T-cell (primary cell): Measurements from ENCODE around the gene SLC30A7. TPM values are rescaled to one million over a fixed set of nuclear protein-coding genes. Genes with fewer than 3 reads are reported as not detected.

Source experiments
- ATAC-seq, 4 experiments: fragments of 200-7000 bp in 3 of 4; fragments of 150-1000 bp in 1 of 4; cut with Tn5 transposase; replicated peaks in 1 of 4; 1 replicate in 3 of 4; 2 replicates in 1 of 4; pipeline ENCODE4 v1.10.0; 2021; ENCODE audit warnings: moderate library complexity in 3 of 4, mild to moderate bottlenecking in 2 of 4, moderate number of reproducible peaks in 1 of 4
- CTCF ChIA-PET, 2 donors: fragments of 300-600 bp; sonication (Branson Sonifier 250); formaldehyde crosslinking; loops; one replicate each; lab custom pipeline; 2022; ENCODE audit warnings: antibody characterized with exemption in 2 of 2; lab: Charles Lee
- POLR2A ChIA-PET, 2 donors: fragments of 300-600 bp; sonication (Branson Sonifier 250); formaldehyde crosslinking; loops; one replicate each; lab custom pipeline; 2022; ENCODE audit warnings: antibody characterized with exemption in 2 of 2; lab: Charles Lee
- DNase-seq, 35 experiments: peaks; one replicate each; pipeline versions ENCODE4 v3.0.0 to v3.0.0-alpha.2; 2013 to 2023
- H3K27ac ChIP-seq: one replicate; pipeline ENCODE4 v1.5.1; 2013; ENCODE audit warnings: low read length
- H3K27me3 ChIP-seq, 2 experiments: replicated peaks in 1 of 2; 1 replicate in 1 of 2; 2 replicates in 1 of 2; pipeline versions ENCODE4 v1.6.1 to v1.7.0; 2013; ENCODE audit warnings: low read length in 1 of 2, mixed read lengths in 1 of 2; ENCODE audit not compliant: control insufficient read depth in 2 of 2, insufficient read depth in 2 of 2; ENCODE audit errors: extremely low read depth in 1 of 2
- H3K36me3 ChIP-seq, 2 donors: 1 replicate in 1 of 2; 2 replicates in 1 of 2; pipeline versions ENCODE4 v1.6.1 to v1.7.0; 2013; ENCODE audit warnings: low read length in 1 of 2; ENCODE audit not compliant: control insufficient read depth in 2 of 2, insufficient read depth in 1 of 2; ENCODE audit errors: extremely low read depth in 1 of 2
- H3K4me1 ChIP-seq, 2 experiments: 1 replicate in 1 of 2; 2 replicates in 1 of 2; pipeline versions ENCODE4 v1.6.1 to v1.7.0; 2013; ENCODE audit warnings: low read length in 2 of 2, mixed read lengths in 1 of 2; ENCODE audit not compliant: insufficient read depth in 2 of 2, control insufficient read depth in 1 of 2; ENCODE audit errors: extremely low read depth in 1 of 2
- H3K4me3 ChIP-seq, 2 donors: 1 replicate in 1 of 2; 2 replicates in 1 of 2; pipeline versions ENCODE4 v1.5.1 to v1.7.0; 2013; ENCODE audit warnings: mild to moderate bottlenecking in 2 of 2, low read length in 1 of 2, moderate library complexity in 1 of 2; ENCODE audit not compliant: control insufficient read depth in 1 of 2; ENCODE audit errors: extremely low read depth in 1 of 2
- H3K9me3 ChIP-seq: 2 replicates; pipeline ENCODE4 v1.7.0; 2013
- H3K27ac Mint-ChIP-seq, 2 donors: one replicate each; pipeline ENCODE4 v1.8.0; 2020 to 2021; ENCODE audit warnings: mild to moderate bottlenecking in 2 of 2, mixed read lengths in 2 of 2
- H3K27me3 Mint-ChIP-seq, 2 donors: one replicate each; pipeline ENCODE4 v1.8.0; 2021 to 2022; ENCODE audit warnings: mixed read lengths in 2 of 2
- H3K36me3 Mint-ChIP-seq: one replicate; pipeline ENCODE4 v1.8.0; 2021; ENCODE audit warnings: mixed read lengths
- H3K4me1 Mint-ChIP-seq, 3 donors: one replicate each; pipeline ENCODE4 v1.8.0; 2020 to 2022; ENCODE audit warnings: mixed read lengths in 3 of 3, mild to moderate bottlenecking in 1 of 3
- H3K4me3 Mint-ChIP-seq, 3 donors: one replicate each; pipeline ENCODE4 v1.8.0; 2020 to 2022; ENCODE audit warnings: mild to moderate bottlenecking in 3 of 3, mixed read lengths in 3 of 3, moderate library complexity in 3 of 3
- H3K9me3 Mint-ChIP-seq, 3 donors: one replicate each; pipeline ENCODE4 v1.8.0; 2020 to 2022; ENCODE audit warnings: mixed read lengths in 3 of 3
- WGBS: methylation state at CpG from one replicate; pipeline ENCODE4 v1.1.5; 2013; ENCODE audit warnings: missing lambda C conversion rate; ENCODE audit not compliant: insufficient coverage; 5-methylcytosine and 5-hydroxymethylcytosine counted together
- total RNA-seq, 35 experiments: library from RNA in 6 of 35; stranded (reverse) in 6 of 35; fragments of 120-200 nt in 1 of 35; gene quantifications; one replicate each; pipeline versions ENCODE4 v1.2.1 to v1.2.4 and lab custom pipeline; 2013 to 2026

SLC30A7 gene
- total RNA-seq, 5 donors from 2014 or later (not counting 1 experiment from before 2014, with no cell fraction given) = 28.8 to 44.1 (median 36.9) TPM

- H3K9me3 ChIP-seq = no peaks in the 10 kb centered on the region
- ChIA-PET POLR2A (no interaction called here), CTCF (no interaction called here)
- H3K9me3 Mint-ChIP-seq = no peaks in the 10 kb centered on the region
- DNase-seq (no peak), ATAC-seq (no peak)
- H3K4me1 Mint-ChIP-seq = no peaks in the 10 kb centered on the region
- no peaks in the 10 kb centered on the region for H3K27me3 ChIP-seq
- H3K4me1 ChIP-seq = no peaks in the 10 kb centered on the region
- H3K4me3 ChIP-seq = no peak overlapping the region
- no peak overlapping the region for H3K4me3 Mint-ChIP-seq
- H3K36me3 Mint-ChIP-seq = no peaks in the 10 kb centered on the region
- no CpG with 5 or more reads among the region's 3 CpGs for WGBS
- H3K27ac Mint-ChIP-seq = no peak overlapping the region
- H3K27me3 Mint-ChIP-seq = peaks cover 0 to 3% of the 10 kb centered on the region in 2 donors
- no peak overlapping the region for H3K27ac ChIP-seq
- no peaks in the 10 kb centered on the region for H3K36me3 ChIP-seq
Measured at GRCh38 chr1:100860397-100860991, 35.4 kb upstream of the SLC30A7 start.

DNA sequence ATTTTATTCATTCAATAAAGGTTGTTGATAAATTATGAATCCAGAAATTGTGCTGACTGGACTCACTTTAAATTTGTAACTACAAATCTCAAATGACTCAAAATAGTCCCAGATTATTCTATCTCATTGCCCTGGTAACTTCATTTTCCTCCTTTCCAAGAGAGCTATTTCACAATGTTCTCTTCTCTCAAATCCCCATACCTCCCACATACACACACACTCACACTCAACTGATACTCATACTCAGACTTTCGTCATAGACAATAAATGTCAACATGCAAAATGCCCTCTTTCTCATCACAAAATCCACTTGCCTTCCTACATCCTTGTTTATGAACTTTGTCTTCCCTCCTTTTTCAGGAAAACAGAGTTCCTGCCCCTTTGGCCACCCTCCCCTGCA is 34.5 kb upstream of the SLC30A7 start:
- ChIA-PET POLR2A (no interaction called here), CTCF (no interaction called here)
- DNase-seq (no peak), ATAC-seq (no peak)
- 83% methylated on average over 1 of the region's 1 CpG for WGBS
- H3K27me3 Mint-ChIP-seq = peaks cover 0 to 3% of the 10 kb centered on the region in 2 donors
- Histone ChIP-seq H3K27ac (no peak overlapping the region), H3K9me3 (no peaks in the 10 kb centered on the region), H3K36me3 (no peaks in the 10 kb centered on the region), H3K27me3 (no peaks in the 10 kb centered on the region), H3K4me1 (no peaks in the 10 kb centered on the region), H3K4me3 (no peak overlapping the region)
- H3K9me3 Mint-ChIP-seq = no peaks in the 10 kb centered on the region
- H3K4me1 Mint-ChIP-seq = no peaks in the 10 kb centered on the region
- no peak overlapping the region for H3K4me3 Mint-ChIP-seq
- H3K36me3 Mint-ChIP-seq = no peaks in the 10 kb centered on the region
- H3K27ac Mint-ChIP-seq = no peak overlapping the region

DNA sequence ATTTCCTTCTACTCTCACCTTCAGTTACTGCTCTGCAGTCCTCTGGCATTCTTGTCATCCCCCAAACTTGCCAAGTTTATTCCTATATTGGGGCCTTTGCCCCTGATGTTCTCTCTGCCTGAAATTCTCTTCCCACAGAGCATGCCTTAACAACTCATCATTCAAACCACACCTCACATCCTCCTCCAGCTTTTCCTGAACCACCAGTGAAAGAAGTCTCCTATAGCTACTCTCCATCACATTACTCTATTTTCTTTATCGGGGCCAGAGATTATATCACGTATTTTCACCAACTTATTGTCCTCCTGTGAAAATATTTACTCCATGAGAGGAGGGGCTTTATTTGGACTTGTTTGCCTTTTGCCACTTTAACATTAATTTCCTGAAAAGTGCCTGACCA is 33.3 kb upstream of the SLC30A7 start:
- CTCF ChIA-PET = interaction anchor here (0.6 to 1.4 kb wide), 3 partner anchors 17 to 1052 kb away, joined by 3 to 4 read pairs (median 3); no protein-coding TSS in a partner anchor
- Mint-ChIP-seq H3K27me3 (peaks cover 0 to 3% of the 10 kb centered on the region in 2 donors), H3K4me1 (no peaks in the 10 kb centered on the region), H3K36me3 (no peaks in the 10 kb centered on the region), H3K4me3 (no peak overlapping the region), H3K9me3 (no peaks in the 10 kb centered on the region), H3K27ac (no peak overlapping the region)
- Histone ChIP-seq H3K27me3 (no peaks in the 10 kb centered on the region), H3K4me1 (no peaks in the 10 kb centered on the region), H3K9me3 (no peaks in the 10 kb centered on the region), H3K4me3 (no peak overlapping the region), H3K36me3 (no peaks in the 10 kb centered on the region), H3K27ac (no peak overlapping the region)
- no CpG with 5 or more reads among the region's 2 CpGs for WGBS
- ATAC-seq (no peak), DNase-seq (no peak)
- POLR2A ChIA-PET = no interaction called here

DNA sequence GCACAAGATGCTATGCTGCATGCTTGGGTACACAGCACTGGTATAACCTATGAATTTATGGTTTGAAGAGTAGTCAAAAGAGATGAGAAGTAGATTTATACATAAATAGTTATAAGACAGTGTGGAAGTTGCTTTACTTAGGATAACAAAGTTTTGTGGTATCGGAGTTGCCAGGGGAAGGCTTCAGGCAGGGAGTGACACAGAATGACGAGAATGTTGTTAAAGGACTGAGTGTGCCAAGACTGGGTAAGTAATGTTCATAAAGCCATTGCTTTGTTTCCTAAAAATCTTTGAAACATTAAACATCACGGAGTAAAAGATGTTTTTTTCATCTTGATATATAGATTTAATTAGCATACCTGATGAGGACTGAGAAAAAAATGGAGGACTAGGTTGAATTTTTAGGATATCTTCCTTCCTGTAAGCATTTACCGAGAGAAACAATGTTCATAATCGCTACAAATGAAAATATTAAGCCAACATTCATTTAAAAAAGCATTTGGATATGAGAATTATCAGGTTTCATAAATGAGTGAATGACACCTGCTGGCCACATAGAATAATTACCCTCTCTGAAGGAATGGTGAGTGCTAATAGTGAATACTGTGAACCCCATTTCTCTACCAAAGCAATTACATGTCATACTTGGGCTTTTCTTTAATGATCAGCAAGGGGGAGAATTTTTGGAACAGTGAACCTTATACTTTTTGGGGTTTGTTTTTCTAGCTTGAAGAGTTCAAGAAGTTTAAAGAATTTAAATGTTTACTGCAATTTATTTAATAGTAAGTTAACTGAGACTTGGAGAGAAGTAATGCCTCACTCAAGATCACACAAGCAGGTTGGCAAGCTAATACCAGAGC is 29.6 kb upstream of the SLC30A7 start:
- no peak overlapping the region for H3K4me3 ChIP-seq
- no peak overlapping the region for H3K4me3 Mint-ChIP-seq
- 29% methylated on average over 1 of the region's 5 CpGs for WGBS
- ATAC-seq (peak in 2 of 4 experiments; percentile 37 to 49), DNase-seq (peak in 1 of 35 experiments; percentile 51)
- H3K27ac Mint-ChIP-seq = no peak overlapping the region
- no peaks in the 10 kb centered on the region for H3K9me3 ChIP-seq
- POLR2A ChIA-PET = no interaction called here
- H3K4me1 ChIP-seq = peaks cover 0 to 2% of the 10 kb centered on the region in 2 experiments
- CTCF ChIA-PET = interaction anchor here in 1 of 2 donors (0.5 to 1.6 kb wide), 4 partner anchors 26 to 1073 kb away, joined by 3 read pairs; no protein-coding TSS in a partner anchor
- no peaks in the 10 kb centered on the region for H3K4me1 Mint-ChIP-seq
- no peaks in the 10 kb centered on the region for H3K36me3 Mint-ChIP-seq
- no peaks in the 10 kb centered on the region for H3K27me3 ChIP-seq
- H3K9me3 Mint-ChIP-seq = no peaks in the 10 kb centered on the region
- H3K27me3 Mint-ChIP-seq = no peaks in the 10 kb centered on the region
- no peaks in the 10 kb centered on the region for H3K36me3 ChIP-seq
- H3K27ac ChIP-seq = no peak overlapping the region

DNA sequence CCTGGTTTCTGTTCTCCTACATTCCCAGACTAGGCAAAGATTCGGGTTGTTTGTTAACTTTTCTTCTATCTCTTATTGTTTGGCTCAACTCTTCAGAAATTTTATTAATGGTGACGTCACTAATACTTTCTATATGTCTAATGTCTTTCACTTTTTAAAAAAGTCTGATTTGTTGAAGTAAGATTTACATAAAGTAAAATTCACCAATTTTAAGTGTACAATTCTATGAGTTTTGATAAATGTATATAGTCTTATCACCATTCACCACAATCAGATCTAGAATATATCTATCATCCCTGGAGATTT is 29.0 kb upstream of the SLC30A7 start:
- H3K36me3 Mint-ChIP-seq = no peaks in the 10 kb centered on the region
- no peak overlapping the region for H3K4me3 ChIP-seq
- no peaks in the 10 kb centered on the region for H3K36me3 ChIP-seq
- no peak overlapping the region for H3K4me3 Mint-ChIP-seq
- H3K4me1 ChIP-seq = peaks cover 0 to 2% of the 10 kb centered on the region in 2 experiments
- no CpG with 5 or more reads among the region's 2 CpGs for WGBS
- no peaks in the 10 kb centered on the region for H3K27me3 Mint-ChIP-seq
- no peak overlapping the region for H3K27ac Mint-ChIP-seq
- H3K9me3 Mint-ChIP-seq = no peaks in the 10 kb centered on the region
- H3K27ac ChIP-seq = no peak overlapping the region
- H3K9me3 ChIP-seq = no peaks in the 10 kb centered on the region
- no peaks in the 10 kb centered on the region for H3K4me1 Mint-ChIP-seq
- no peak for ATAC-seq
- ChIA-PET POLR2A (no interaction called here), CTCF (interaction anchor here in 1 of 2 donors (0.6 to 1.6 kb wide), 3 partner anchors 26 to 831 kb away, joined by 3 read pairs; no protein-coding TSS in a partner anchor)
- DNase-seq = no peak
- no peaks in the 10 kb centered on the region for H3K27me3 ChIP-seq

GRCh38 chr1:100868364-100868995 is 27.4 kb upstream of the SLC30A7 start:
- H3K27ac ChIP-seq = no peak overlapping the region
- DNase-seq = peak in 1 of 35 experiments; percentile 70
- POLR2A ChIA-PET = interaction anchor here (1.0 to 1.1 kb wide), 2 partner anchors 23 to 27 kb away, joined by 3 read pairs; partner anchors contain the start of gene SLC30A7 (in 1 of the 2)
- Mint-ChIP-seq H3K36me3 (no peaks in the 10 kb centered on the region), H3K4me3 (no peak overlapping the region), H3K27me3 (no peaks in the 10 kb centered on the region), H3K27ac (no peak overlapping the region), H3K9me3 (no peaks in the 10 kb centered on the region), H3K4me1 (no peaks in the 10 kb centered on the region)
- WGBS = no CpG with 5 or more reads among the region's 7 CpGs
- H3K27me3 ChIP-seq = no peaks in the 10 kb centered on the region
- H3K36me3 ChIP-seq = no peaks in the 10 kb centered on the region
- H3K4me1 ChIP-seq = peaks cover 0 to 2% of the 10 kb centered on the region in 2 experiments
- peak in 2 of 4 experiments; percentile 34 to 36 for ATAC-seq
- CTCF ChIA-PET = interaction anchor here (0.5 to 2.0 kb wide), 39 partner anchors 9 to 1687 kb away, joined by 3 to 15 read pairs (median 4); partner anchors contain the start of genes EXTL2 (in 1 of the 2), RTCA (in 1 of the 2) and SLC30A7 (in 1 of the 2)
- no peak overlapping the region for H3K4me3 ChIP-seq
- no peaks in the 10 kb centered on the region for H3K9me3 ChIP-seq
